Hematopoietic multipotent progenitor cell treated with erythropoietin and hydrocortisone succinate and interleukin-3 and kit ligand, for 15 days (in vitro differentiated cells): ENCODE measurements around the gene INF2.
A peak's percentile ranks its signal among the peaks of the same experiment; 100 is the strongest.

Experiments
- DNase-seq: peaks from one replicate; pipeline ENCODE4 v3.0.0-alpha.2; 2015; ENCODE audit warnings: low spot score

INF2 gene

GRCh38 chr14:104676694-104677511 lies 12.5 kb upstream of the INF2 start:
- no peak for DNase-seq

GRCh38 chr14:104677512-104678332 lies 11.7 kb upstream of the INF2 start:
- DNase-seq, result peak; percentile 83

DNA sequence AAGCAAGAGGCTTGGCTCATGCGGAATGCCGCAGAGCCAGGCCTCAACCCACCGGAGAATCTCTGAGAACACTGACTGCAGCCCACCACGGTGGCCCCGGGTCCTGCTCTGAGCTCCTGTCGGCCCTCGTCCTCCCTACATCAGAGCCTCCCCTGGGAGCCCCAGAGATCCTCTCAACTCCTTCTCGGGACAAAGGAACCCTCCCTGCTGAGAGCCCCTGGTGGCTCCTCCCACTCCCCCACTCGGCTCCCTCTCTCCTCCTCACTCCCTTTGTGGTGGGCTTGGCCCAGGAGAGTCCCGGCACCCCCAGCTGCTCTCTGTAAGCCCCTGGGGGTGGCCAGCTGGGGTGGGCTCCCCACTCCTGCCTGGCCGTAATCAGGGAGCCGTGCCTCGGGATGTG lies 11.1 kb upstream of the INF2 start:
- no peak for DNase-seq

- no peak for DNase-seq
These were observed 10.3 kb upstream of the INF2 start for GRCh38 chr14:104678901-104679705.

DNA sequence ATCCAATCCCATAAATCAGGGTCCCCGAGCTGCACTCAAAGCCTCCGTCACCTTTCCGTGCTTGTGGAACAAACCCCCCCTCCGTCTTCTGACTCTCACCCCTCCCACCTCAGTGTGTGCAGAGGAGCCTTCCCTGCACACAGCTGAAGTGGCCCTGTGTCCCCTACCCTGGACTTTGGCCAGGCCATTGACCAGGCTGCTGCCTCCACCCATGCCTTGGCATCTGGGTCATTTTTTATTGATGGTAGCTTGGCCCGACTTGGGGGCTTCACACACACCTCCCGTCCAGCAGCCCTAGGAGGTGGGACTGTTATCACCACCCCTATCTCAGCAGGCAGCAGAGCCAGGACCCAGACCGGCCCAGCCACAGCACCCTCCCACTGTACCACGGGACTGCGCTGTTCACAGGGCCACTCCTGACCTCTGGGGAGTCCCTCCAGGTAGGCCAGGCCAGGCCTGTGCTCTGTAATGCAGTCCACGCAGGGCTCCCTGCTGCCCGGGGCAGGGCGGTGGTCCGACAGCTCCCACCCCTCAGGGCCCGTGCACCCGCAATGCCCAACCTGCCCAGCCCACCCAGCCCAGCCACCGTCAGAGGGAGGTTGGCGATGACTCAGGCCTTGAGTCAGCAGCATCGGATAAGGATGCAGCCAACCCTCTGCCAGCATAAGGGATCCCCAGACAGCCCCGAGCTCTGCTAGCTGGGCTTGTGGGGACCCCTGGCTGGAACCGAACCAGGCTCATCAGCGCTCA lies 9.2 kb upstream of the INF2 start:
- peak; percentile 90 for DNase-seq

DNA sequence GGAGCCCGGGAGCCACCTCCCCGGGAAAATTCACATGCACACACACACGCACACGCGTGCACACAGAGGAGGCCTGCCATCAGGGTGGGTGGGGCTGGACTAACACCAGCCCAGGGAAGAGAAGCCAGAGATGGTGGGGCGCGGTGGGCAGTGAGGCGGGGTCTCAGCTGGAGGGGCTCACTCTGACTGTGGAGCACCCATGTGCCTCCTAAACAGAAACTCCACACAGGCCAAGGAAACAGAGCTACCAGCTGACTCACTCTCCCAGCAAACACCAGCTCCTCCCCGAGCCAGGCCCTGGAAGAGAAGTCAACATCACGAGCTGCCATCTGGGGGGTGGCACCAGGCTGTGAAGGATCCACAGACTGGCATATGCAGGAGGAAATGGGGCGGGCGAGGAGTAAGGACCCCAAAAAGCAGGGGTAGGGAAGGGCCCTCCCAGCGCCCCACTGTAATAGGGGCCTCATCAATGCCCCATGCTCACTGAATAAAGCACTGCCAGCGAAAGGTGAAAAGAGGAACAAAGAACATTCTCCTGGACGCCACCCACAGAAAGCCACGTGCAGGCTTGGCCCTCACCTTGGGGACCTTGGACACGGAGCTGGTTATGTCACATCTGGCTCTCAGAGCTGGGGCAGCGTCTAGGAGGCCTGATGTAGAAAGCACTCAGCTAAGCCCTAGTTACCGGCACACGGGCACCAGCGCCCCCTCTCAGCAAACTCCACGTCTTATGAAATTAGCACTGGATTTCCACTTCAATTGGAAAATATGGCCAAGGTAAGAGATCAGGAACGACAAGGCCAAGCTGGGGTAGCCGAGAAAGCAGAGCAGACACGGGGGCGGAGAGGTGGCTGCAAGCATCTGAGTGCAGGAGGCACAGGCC lies 8.4 kb upstream of the INF2 start:
- DNase-seq, result peak; percentile 88

GRCh38 chr14:104681689-104682074 lies 7.7 kb upstream of the INF2 start:
- no peak for DNase-seq

DNA sequence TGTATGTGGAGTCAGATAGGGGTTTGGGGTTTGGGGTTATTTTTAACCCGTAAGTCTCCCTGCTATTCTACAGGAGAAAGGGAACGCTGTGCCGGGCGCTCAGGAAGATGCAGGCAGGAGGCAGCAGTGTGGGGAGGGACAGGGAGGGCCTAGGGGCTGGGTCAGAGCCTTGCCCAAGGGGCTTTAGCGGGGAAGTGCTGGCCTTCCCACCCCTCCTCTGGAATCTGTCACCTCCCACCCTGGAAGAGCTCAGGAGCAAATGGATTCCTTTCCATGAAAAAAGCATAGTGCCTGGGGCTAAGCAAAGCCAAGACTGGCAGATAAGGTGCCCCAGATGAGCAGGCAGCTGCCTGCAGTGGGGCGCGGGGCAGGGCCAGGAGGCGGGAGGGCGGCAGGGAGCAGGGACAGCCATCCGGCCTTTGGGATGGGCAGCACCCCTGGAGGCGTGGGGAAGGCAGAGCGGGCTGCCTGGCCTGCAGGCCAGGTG lies 7.3 kb upstream of the INF2 start:
- no peak for DNase-seq

DNA sequence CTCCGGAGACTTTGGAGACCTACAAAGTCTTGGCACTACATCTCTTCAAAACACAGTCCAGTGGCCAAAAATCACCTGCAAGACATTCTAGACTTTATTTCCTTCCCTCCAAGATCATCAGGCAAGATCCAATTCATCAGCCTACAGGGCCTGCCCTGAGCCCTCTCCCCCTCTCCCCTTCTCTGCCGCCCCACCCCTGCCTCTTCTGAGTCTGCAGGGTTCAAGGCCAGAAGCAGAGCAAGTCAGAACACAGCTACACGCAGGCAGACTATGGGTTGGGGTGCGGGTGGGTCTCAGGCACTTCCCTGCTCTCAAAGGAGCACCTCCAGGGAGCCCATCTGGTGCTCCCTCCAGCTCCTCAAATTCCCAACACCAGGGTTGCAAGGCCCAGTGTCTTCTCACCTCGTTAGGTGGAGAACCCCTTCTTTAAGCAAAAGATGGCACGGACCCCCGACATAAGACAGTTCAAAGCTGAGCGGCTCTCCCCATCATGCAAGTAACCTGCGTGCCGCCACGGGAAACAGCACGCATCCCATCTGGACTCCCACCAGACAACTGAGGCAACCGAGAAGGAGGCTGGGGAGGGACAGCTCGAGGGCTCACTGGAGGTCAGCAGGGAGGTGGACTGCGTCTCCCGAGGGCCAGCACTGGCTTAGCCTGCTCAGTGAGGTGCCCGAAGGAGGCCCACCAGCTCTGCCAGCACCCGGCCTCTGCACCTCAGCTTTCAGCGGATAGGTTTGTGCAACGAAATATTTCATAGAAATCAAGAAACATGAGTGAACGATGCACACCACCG lies 5.6 kb upstream of the INF2 start:
- no peak for DNase-seq

DNA sequence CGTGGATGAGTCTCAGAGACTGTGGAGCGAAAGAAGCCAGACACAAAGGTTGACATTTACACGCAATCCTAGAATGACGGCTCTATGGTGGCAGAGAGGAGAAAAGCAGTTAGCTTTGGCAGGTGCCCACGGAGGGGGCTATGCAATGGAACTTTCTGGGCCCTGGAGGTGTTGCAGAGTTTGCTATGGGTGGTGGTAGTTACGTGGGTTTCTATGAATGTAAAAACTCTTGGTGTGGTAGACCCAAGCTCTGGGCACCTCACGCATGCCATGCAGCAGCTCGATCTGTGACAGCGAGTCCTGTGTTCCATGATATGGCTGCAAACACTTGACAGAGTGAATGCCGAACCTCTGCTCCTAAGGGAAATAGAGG lies 5.0 kb upstream of the INF2 start:
- no peak for DNase-seq

DNA sequence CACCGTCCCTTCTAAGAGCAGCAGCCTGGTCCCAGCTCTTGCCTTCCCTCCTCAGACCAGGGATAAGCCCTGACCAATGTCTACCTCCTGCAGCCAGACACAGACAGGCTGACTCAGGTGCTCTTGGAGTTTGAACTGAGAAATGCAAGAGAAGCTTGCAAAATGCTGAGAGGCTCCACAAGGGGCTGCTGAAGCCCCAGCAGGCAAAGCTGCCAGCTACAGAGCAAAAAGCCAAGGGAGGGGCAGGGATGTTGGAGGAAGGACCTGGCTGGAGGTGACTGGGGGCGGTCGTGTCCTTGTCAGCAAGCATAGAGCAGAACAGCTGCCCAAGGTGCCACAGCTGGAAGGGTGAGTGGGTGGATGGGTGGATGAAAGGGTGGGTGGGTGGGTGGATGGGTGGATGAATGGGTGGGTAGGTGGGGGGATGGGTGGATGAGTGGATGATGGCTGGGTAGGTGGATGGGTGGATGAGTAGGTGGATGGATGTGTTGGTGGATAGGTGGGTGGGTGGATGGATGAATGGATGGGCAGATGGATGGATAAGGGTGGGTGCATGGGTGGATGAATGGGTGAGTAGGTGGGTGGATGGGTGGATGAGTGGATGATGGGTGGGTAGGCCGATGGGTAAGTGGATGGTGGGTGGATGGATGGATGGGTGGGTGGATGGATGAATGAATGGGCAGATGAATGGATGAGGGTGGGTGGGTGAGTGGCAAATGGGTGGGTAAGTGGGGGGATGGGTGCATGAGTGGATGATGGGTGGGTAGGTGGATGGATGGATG lies 4.0 kb upstream of the INF2 start:
- no peak for DNase-seq

DNA sequence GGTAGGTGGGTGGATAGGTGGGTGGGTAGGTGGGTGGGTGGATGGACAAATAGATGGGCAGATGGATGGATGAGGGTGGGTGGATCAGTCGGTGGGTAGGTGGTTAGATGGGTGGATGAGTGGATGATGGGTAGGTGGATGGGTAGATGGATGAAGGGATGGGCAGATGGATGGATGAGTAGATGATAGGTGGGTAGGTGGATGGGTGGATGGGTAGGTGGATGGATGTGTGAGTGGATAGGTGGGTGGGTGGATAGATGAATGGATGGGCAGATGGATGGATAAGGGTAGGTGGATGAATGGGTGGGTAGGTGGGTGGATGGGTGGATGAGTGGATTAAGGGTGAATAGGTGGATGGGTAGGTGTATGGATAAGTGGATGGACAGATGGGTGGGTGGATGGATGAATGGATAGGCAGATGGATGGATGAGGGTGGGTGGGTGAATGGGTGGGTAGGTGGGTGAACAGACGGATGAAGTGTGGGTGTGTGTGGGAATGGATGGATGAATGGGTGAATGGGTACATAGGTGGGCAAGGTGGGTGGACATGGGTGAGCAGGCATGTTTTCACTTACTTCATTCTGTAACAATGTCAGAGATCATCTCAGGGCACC lies 3.3 kb upstream of the INF2 start:
- DNase-seq, result no peak

GRCh38 chr14:104686624-104687517 lies 2.5 kb upstream of the INF2 start:
- no peak for DNase-seq

DNA sequence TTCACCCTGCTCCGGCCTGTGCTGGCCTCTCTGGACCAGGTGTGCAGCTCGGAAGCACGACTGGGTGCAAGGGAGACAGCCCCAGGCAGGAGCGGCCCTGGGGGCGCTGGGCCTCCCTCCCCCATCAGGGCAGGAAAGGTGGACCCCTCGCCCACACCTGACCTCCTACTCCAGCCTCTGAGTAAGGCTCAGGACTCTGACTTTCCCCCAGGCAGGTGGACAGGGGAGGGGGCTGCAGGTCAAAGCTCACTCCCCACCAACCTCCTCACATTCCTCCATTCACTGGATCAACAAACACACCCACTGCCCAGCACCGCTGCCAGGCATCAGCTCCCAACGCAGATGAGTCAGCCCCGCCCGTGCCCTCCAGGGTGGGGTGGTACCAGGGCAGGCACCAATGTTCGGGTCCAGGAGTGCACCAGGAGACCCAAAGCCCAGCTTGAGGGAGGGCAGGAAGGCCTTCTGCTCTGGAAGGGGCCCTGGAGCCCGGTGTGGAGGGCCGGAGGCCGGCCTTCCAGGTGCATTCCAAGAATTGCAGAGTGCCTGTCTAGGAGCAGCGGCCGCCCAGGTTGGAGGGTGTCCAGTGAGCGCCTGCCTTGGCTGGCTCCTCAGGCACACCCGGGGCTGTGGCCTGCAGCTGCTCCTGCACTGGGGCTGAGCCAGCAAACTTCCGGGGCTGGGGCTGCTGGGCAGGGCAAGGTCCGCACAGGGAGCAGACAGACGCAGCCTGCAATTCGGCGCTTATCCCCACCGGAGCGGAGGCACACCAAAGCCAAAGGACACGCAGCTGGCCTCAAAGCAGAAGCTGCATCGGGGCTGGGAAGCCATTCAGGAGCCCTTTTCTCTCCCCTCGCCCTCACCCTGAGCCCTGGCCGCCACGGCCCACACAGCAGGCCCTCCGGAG lies 1.6 kb upstream of the INF2 start:
- DNase-seq, result peak; percentile 63

GRCh38 chr14:104688505-104689108 lies 811 bp upstream of the INF2 start:
- DNase-seq, result peak; percentile 40
